ENCODE measurements around the gene SLC30A10. TPM values are rescaled to one million over a fixed set of nuclear protein-coding genes. Genes with fewer than 3 reads are reported as not detected.
A peak's percentile ranks its signal among the peaks of the same experiment; 100 is the strongest.
"Not testable (repeated sequence)": the region's sequence is repeated elsewhere in the genome, so short reads cannot be mapped to it uniquely, and the experiment has no call there.

The SLC30A10 gene
- polyA plus RNA-seq (ENCODE audit: insufficient read length in 4 of 4): under 1 TPM; 0.08 to 0.32 (median 0.12) TPM

DNA sequence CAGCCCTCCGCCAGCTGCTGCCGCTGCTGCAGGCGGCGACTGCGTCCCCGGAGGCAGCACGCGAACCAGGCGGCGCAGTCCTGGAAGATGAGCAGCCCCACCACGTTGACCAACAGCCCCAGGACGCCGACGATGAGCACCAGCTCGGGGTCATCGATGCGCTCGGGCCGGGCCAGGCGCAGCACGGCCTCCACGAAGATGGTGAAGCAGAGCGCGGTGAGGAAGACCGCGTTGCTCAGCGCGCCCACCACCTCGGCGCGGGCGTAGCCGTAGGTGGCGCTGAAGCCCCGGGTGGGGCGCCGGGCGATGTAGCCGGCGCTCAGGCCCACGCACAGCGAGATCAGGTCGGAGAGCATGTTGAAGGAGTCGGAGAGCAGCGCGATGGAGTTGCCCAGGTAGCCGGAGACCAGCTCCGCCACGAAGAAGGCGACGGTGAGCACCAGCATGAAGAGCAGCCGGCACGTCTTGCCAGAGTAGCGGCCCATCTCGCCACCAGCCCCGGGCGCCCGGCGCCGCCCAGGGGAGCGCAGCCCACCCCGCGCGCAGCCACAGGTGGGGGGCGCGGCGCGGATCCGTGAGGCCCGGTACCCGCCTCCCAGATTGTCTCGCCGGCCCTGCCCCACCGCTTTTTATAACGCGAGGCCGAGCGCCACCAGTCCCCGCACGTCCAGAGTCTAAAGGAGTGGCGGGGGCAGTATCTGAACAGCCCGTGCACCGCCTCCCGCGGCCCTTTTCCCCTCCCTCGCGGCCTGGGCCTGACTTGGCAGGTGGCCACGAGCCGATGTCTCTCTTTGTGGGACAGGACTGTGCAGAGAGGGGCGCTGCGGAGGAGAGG, at the start of gene SLC30A10:
SLC30A10 (minus strand) TSS at position 602 of the 835 bp plus-strand sequence; CDS start at position 485, 117 bp downstream.
- peak in 1 of 4 donors; percentile 9 for DNase-seq (ENCODE audit: low read depth in 4 of 4, low spot score in 2 of 4)

DNA sequence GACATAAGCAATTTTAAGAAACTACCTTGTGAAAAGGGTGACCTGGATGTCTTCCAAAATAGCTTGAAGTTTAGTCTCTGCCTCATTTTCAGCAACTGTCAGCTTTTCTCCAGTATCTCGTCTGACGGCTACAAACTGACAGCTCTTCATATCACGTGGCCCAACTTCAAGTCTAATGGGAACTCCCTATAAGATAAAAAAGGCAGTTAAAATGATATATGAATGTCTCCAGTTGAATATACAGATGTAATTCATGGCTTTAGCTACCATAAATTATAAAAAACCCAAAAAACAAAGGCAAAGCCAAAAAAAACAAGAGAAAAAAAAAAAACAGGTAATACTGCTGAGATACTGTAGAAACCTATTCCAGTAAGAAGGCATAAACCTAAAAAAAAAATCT, 44.9 kb upstream of the SLC30A10 start:
- DNase-seq (ENCODE audit: low read depth in 4 of 4, low spot score in 2 of 4): no peak

DNA sequence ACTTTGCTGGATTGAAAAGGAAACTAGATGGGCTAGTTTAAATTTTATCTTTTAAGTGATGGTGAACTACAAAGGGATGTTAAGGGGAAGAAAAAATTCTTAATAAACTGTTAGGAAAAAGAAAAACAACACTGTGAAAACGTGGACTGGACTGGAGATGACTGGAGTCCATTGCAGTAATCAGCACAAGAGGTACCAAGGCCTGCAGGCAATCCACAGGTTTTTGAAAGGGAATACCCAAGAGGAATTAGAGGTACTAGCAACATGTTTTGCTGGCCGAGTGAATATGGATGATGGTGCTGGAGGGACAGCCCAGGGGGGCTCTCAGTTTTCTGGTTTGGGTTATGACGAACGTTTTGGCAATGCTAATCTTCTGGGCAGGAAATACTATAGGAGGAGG, 39.0 kb upstream of the SLC30A10 start:
- no peak for DNase-seq (ENCODE audit: low read depth in 4 of 4, low spot score in 2 of 4)

DNA sequence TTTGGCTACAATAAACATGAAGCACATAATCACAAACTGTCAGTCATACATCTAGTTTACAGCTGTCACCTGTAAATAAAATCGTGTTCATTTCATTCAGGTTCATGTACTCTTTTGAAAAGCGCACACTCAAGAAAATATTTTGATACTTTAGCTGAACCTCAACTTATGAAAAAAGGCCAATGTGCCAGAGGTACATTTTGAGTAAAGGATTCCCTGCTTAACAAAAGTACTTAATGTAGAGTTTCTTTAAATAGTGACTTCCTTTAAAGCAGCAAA, 37.7 kb upstream of the SLC30A10 start:
- no peak for DNase-seq (ENCODE audit: low read depth in 4 of 4, low spot score in 2 of 4)

DNA sequence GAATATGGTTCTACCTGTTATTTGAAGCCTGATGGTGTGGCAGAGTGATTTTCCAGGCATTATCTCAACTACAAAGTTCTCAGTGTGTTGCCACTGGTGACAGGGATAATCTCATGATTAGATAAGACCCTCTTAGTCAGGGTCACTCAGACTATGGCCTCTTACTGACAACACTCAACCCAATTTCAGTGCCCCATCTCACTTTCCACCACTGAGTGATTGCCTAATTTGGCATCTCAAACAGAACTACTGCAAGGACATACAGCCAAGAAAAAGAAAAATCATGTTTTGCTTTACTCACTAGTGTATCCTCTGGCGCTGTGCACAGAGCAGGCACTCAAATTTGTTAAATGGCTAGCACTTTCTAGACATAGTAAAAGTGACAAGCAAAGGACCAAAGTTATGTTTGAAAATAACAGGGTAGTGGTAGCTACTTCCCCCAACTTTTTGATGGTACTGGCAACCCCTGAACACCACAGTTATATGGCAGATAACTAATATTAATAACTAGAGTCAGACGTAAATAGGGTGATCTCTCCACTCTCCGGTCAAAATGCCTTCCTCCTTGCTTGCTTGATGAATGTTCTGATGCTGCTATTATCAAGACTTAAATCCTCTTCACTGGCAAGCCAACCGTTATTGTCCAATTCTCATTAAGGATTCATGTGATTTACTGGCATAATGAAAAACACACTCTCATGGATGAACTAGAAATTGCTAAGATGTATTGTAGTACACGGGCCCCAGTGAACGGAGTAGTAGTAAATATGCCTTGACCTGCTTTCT, 37.1 kb upstream of the SLC30A10 start:
- DNase-seq (ENCODE audit: low read depth in 4 of 4, low spot score in 2 of 4): no peak

DNA sequence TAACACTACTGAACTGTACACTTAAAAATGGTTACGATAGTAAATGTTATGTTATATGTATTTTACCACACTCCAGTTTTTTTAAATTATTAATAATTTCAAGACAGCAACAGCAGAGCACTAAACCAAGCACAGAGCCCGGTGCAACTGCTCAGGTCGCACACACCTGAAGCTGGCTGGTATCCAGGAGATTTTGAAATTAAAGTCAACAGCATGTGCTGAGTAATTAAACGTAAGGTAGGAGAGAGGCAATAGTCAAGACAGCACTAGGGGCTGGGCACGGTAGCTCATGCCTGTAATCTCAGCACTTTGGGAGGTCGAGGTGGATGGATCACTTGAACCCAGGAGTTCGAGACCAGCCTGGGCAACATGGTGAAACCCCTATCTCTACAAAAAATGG, 35.1 kb upstream of the SLC30A10 start:
- no peak for DNase-seq (ENCODE audit: low read depth in 4 of 4, low spot score in 2 of 4)

DNA sequence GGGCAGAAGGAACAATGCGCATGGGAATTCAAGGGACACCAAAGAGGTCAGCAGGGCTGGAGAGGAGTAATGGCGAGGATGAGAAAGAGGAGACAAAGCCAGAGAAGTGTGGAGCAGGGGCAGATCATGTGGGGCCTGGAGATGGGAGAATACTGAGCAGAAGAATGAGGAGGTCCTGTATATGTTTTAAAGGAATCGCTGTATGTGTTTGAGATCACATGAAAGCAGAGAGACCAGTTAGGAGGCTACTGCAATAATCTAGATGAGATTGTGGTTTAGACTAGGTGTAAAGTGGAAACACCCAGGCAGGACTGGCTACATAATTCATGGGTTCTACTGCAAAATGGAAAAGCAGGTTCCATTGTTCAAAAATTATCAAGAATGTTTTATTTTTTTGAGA, 33.3 kb upstream of the SLC30A10 start:
- DNase-seq (ENCODE audit: low read depth in 4 of 4, low spot score in 2 of 4): no peak

DNA sequence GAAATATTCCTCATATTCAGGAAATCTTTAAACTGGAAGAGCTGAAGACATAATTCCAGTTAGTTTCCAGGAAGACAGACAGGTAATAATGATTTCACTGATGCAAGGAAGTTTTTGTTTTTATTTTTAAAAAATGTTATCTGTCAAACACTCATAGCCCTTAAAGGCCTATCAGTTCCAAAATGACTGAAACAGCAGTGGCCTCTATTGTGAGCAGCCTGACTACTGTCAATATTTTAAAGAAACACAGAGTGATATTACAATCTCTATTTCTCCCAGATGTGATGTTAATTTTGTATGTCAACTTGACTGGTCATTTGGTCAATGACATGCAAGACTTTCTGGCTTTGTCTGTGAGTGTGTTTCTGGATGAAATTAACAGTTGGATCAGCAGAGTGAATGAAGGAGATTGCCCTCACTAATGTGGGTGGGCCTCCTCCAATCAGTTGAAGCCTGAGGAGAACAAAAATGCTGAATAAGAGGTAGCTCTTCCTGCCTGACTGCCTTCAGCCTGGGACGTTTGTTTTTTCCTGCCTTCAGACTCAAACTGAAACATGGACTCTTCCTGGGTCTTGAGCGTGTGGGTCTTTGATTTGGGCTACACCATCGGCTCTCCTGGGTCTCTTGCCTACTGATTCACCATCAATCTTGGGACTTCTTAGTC, 31.3 kb upstream of the SLC30A10 start:
- no peak for DNase-seq (ENCODE audit: low read depth in 4 of 4, low spot score in 2 of 4)

DNA sequence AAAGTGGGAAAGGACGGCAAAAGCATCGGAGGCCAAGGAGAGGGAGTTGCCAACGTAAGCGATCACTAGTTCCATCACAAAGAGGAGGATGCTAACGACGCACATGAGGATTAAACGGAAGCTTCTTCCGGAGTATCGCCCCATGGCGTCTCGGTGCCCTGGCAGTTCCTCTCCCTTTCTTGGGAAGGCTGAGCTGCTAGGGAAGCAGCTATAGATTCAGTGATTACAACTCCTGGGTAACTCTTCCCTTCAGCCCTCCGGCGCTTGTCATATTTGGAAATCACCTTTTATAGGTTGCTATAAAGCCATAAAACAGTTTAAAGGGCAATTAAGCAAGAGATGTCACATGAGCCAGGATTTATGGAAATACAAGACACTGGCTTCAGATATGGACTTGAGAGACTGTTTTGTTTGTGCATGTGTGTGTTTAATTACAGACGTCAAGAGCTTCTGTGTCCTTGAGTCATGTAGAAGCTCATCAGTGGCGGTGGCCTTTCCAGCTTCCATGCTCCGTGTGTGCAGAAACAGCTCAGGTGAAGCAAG, 30.6 kb upstream of the SLC30A10 start:
- DNase-seq (ENCODE audit: low read depth in 4 of 4, low spot score in 2 of 4): no peak

DNA sequence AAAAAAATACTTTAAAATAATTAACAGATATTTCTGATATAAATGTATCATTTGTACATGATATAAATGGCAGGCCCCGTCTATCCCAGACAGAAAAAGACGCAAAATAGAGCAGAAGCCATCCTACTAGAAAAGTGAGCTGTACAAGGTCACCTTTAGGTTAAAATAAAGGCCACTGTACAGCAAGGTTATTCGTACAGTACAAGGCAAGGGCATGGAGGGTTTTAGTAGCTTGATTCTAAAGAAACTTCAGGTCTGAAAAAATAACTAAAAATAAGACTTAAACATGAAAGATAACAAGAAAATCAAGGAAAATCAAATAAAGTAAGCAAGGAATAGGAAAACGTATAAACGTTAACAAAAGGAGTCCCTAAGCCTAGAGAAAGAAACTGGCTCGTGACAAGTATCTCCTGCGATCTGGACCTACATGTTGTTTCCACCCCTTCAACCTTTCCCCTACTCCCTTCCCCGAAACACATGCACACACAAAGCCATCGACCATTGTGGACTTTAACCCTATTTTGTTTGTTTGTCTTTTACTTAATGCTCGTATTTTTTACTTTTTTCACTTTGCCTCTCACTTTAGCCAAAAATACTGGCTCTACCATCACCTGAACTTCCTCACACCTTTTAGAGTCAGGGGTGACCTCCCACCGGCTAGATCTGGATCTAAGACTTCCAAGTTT, 26.5 kb upstream of the SLC30A10 start:
- no peak for DNase-seq (ENCODE audit: low read depth in 4 of 4, low spot score in 2 of 4)

DNA sequence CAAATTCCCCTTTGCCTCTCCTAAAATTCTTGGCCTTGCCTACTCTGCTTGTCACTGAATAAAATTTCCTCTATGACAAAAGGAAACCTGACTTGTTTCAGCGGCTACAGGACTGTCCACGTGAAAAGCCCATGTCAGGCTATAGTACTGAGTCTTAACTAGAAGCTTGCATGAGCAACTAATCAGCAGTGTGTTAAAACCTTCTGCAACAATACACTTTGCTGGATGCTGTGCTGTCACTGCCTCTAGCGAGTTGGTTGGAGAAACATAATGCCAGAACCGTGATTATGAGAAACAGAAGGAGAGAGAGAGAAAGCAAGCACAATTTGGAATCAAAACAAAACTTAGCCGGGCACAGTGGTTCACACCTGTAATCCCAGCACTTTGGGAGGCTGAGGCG, 25.7 kb upstream of the SLC30A10 start:
- DNase-seq (ENCODE audit: low read depth in 4 of 4, low spot score in 2 of 4): no peak

DNA sequence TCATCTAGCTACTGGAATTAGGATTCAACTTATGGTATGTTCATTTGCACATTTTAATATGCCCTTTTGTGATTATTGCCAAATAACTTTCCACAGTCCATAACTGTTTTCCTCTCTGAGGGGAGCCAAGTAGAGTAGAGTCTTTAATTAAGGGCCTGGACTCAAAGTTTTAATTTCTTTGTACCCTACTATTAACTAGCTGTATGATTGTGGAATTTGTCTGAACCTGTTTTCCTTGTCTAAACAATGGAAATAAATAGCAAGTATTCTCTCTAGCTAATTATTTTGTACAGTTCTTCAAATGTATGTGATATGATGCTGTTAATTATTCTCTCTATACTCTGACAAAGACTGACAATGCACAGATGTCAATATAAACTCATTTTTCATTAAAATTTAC, 24.0 kb upstream of the SLC30A10 start:
- DNase-seq (ENCODE audit: low read depth in 4 of 4, low spot score in 2 of 4): no peak

DNA sequence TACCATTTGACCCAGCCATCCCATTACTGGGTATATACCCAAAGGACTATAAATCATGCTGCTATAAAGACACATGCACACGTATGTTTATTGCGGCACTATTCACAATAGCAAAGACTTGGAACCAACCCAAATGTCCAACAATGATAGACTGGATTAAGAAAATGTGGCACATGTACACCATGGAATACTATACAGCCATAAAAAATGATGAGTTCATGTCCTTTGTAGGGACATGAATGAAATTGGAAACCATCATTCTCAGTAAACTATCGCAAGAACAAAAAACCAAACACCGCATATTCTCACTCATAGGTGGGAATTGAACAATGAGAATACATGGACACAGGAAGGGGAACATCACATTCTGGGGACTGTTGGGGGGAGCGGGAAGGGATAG, 20.9 kb upstream of the SLC30A10 start:
- DNase-seq (ENCODE audit: low read depth in 4 of 4, low spot score in 2 of 4): not testable (repeated sequence)

DNA sequence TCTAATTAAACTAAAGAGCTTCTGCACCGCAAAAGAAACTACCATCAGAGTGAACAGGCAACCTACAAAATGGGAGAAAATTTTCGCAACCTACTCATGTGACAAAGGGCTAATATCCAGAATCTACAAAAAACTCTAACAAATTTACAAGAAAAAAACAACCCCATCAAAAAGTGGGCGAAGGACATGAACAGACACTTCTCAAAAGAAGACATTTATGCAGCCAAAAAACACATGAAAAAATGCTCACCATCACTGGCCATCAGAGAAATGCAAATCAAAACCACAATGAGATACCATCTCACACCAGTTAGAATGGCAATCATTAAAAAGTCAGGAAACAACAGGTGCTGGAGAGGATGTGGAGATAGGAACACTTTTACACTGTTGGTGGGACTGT, 20.4 kb upstream of the SLC30A10 start:
- not testable (repeated sequence) for DNase-seq (ENCODE audit: low read depth in 4 of 4, low spot score in 2 of 4)

DNA sequence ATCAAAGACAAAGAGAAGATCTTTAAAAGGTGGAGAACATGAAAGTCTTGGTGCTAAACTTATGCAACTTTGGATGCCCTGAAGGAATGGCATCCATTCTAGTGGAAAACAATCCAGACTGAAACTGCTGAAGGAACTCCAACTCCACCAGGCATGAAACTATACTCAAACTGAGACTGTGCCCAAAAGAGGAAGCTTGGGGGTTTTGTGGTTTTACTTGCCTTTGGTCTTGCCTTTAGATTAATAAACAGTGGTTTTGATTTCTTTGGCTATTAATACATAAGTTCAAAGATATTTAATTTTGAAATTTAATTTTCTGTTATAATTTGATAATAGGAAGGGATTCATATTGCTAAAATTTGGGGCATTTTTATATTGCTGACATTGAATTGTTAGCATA, 17.4 kb upstream of the SLC30A10 start:
- DNase-seq (ENCODE audit: low read depth in 4 of 4, low spot score in 2 of 4): no peak

DNA sequence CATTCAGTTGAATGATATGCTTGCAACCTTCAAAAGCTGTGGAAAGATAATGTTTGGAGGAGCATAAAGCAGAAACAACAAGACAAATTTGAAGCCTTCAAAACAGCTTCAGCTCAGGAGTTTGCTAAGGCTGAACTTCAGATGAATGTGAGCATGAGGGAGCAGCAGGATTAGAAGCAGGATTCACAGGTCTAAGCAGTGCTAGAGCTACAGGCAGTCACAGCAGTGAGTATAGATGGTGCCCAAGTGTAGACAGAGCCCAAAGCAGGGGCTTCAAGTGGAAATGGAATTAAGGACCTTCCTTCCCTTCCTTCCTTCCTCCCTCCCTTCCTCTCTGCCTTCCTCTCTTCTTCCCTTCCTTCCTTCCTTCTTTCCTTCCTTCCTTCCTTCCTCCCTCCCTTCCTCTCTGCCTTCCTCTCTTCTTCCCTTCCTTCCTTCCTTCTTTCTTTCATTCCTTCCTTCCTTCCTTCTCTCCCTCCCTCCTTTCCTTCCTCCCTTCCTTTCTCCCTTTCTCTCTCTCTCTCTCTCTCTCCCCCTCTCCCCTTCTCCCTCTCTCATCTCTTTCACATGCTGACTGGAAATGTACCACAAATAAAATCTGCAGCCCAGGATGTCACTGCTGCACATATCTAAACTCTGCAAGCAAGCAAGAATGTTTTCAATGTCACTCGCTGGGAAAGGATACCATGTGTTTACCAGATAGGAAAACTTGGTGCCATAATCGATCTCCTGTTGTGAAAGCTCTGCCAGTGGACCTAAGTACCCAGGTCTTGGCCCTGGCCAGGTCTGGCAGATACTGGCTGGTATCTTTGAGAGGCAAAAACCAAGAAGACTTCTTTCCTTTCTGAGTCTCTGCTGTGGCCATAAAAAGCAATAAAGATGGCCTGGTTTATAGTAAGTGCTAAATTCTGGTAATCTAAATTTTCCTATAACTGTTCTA, 13.1 kb upstream of the SLC30A10 start:
- DNase-seq (ENCODE audit: low read depth in 4 of 4, low spot score in 2 of 4): no peak

DNA sequence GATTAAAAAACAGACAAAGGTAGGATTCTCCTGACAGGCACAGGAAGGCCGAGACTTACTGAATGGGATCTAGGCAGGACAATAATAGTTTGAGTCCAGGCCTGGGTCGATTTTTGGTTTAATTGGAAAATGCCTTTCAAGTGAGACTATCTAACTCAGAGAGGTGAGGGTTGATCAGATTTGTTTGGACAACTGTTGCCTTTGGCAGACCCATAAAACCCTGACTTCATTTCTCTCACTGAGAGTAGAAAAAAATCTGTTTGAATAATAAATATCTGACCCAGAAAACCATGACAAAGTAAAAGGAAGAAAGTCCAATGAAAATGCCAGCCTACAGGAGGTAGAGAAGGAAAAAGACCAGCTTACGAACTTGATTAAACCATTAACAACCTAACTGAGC, 12.3 kb upstream of the SLC30A10 start:
- no peak for DNase-seq (ENCODE audit: low read depth in 4 of 4, low spot score in 2 of 4)

DNA sequence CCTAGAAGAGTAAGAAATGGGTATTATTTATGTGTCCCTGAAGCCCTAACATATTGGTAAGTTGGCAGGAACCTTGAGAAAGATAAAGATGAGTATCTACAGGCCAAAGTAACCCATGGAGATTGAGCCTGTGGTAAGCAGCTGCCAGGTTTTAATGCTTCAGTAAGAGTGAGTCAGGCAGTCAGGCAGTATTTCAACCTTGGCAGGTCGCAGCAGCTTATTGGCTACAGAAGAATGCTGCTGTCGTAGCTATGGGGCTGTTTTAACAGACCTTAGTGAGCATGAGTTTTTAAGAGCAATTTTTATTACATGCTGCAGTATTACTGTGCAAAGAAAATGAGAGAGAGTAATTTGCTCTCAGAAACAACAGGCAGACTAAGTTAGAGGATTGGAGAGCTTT, 10.3 kb upstream of the SLC30A10 start:
- no peak for DNase-seq (ENCODE audit: low read depth in 4 of 4, low spot score in 2 of 4)

DNA sequence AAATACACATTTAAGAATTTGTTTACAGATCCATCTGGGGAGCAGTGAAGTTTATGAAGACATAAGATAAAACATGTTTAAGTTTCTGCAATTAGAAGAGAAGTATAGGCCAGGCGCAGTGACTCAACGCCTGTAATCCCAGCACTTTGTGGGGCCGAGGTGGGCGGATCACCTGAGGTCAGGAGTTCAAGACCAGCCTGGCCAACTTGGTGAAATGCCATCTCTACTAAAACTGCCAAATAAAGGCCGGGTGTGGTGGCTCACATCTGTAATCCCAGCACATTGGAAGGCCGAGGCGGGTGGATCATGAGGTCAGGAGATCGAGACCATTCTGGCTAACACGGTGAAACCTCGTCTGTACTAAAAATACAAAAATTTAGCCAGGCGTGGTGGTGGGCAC, 5.4 kb upstream of the SLC30A10 start:
- DNase-seq (ENCODE audit: low read depth in 4 of 4, low spot score in 2 of 4): not testable (repeated sequence)

DNA sequence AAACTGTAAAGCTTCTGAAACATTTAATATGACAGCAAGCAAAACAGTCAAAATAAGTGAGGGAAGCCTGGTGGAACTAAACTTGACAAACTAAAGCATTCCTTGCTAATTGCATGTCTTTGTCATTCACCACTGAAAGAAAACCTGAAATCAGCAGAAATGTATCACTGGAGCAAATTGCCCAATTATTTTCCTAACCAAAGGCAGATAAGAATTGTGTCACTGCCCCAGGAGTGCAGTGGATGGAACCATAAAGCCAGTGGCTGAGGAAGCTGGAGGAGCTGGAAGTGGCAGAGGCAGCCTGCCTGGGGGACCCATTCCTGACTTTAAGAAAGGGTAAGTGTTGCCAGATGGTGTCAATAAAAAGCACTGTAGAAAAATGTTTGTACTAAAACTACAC, 2.7 kb upstream of the SLC30A10 start:
- no peak for DNase-seq (ENCODE audit: low read depth in 4 of 4, low spot score in 2 of 4)

All from left renal cortex interstitium (tissue), 4 donors.